Mesendoderm (in vitro differentiated cells): Measurements from ENCODE around the gene LONP2.
"Not testable (repeated sequence)": the region's sequence is repeated elsewhere in the genome, so short reads cannot be mapped to it uniquely, and the experiment has no call there.

Experiments
- DNase-seq: peaks from one replicate; pipeline ENCODE4 v3.0.0; 2013
- H2AK5ac ChIP-seq: 2 replicates; pipeline ENCODE4 v1.6.1; 2013; ENCODE audit warnings: low read length, inconsistent platforms
- H2BK120ac ChIP-seq: 2 replicates; pipeline ENCODE4 v1.6.1; 2013; ENCODE audit warnings: low read depth, mild to moderate bottlenecking, low read length, moderate library complexity, mixed read lengths
- H2BK15ac ChIP-seq: replicated peaks from 2 replicates; pipeline ENCODE4 v1.6.1; 2013; ENCODE audit warnings: low read depth, mild to moderate bottlenecking, moderate library complexity
- H2BK5ac ChIP-seq: 2 replicates; pipeline ENCODE4 v1.6.1; 2013; ENCODE audit warnings: low read length, inconsistent platforms
- H3K18ac ChIP-seq: 2 replicates; pipeline ENCODE4 v1.6.1; 2013; ENCODE audit warnings: mild to moderate bottlenecking, low read length, mixed read lengths
- H3K23ac ChIP-seq: one replicate; pipeline ENCODE4 v1.6.1; 2013; ENCODE audit warnings: low read length
- H3K27ac ChIP-seq: 2 replicates; pipeline ENCODE4 v1.5.1; 2013; ENCODE audit warnings: low read depth, mild to moderate bottlenecking, inconsistent platforms, low read length, moderate library complexity
- H3K27me3 ChIP-seq: 2 replicates; pipeline ENCODE4 v1.6.1; 2013; ENCODE audit warnings: low read length, control low read depth, mild to moderate bottlenecking, inconsistent platforms; ENCODE audit not compliant: insufficient read depth, poor library complexity
- H3K36me3 ChIP-seq: 2 replicates; pipeline ENCODE4 v1.6.1; 2013; ENCODE audit warnings: low read length, inconsistent platforms; ENCODE audit not compliant: control insufficient read depth, insufficient read depth
- H3K4ac ChIP-seq: one replicate; pipeline ENCODE4 v1.6.1; 2013; ENCODE audit warnings: low read depth, mild to moderate bottlenecking, low read length, moderate library complexity
- H3K4me1 ChIP-seq: 2 replicates; pipeline ENCODE4 v1.6.1; 2013; ENCODE audit warnings: low read depth, low read length, inconsistent platforms; ENCODE audit not compliant: control insufficient read depth
- H3K4me2 ChIP-seq: 2 replicates; pipeline ENCODE4 v1.6.1; 2013; ENCODE audit warnings: low read length
- H3K4me3 ChIP-seq: 2 replicates; pipeline ENCODE4 v1.5.1; 2013; ENCODE audit warnings: mild to moderate bottlenecking, low read length
- H3K56ac ChIP-seq: one replicate; pipeline ENCODE4 v1.6.1; 2013; ENCODE audit warnings: low read length
- H3K79me1 ChIP-seq: 2 replicates; pipeline ENCODE4 v1.6.1; 2013; ENCODE audit warnings: low read length, inconsistent platforms
- H3K79me2 ChIP-seq: 2 replicates; pipeline ENCODE4 v1.6.1; 2013; ENCODE audit warnings: mild to moderate bottlenecking, low read length; ENCODE audit not compliant: control insufficient read depth, insufficient read depth
- H3K9ac ChIP-seq: 2 replicates; pipeline ENCODE4 v1.6.1; 2013; ENCODE audit warnings: low read length, inconsistent platforms
- H4K5ac ChIP-seq: one replicate; pipeline ENCODE4 v1.6.1; 2013; ENCODE audit warnings: low read length
- H4K8ac ChIP-seq: one replicate; pipeline ENCODE4 v1.6.1; 2013; ENCODE audit warnings: low read depth, mild to moderate bottlenecking, control low read depth, low read length, moderate library complexity
- WGBS: extraction: QIAGEN DNeasy Blood & Tissue Kit; methylation state at CpG from one replicate; pipeline ENCODE4 v1.1.7; 2013; ENCODE audit warnings: low lambda C conversion rate, missing lambda C conversion rate; ENCODE audit not compliant: insufficient coverage; ENCODE audit errors: extremely low coverage; 5-methylcytosine and 5-hydroxymethylcytosine counted together

The LONP2 gene

GRCh38 chr16:48367441-48368049, 123.4 kb downstream of the LONP2 start:
- no peak for DNase-seq
- H2BK5ac ChIP-seq, result no peak overlapping the region
- no peak overlapping the region for H3K9ac ChIP-seq
- no peak overlapping the region for H2AK5ac ChIP-seq
- WGBS, result no CpG with 5 or more reads among the region's 2 CpGs
- H3K79me2 ChIP-seq, result peaks cover 72% of the 10 kb centered on the region
- no peaks in the 10 kb centered on the region for H3K27me3 ChIP-seq
- no peak overlapping the region for H3K56ac ChIP-seq
- peaks cover 7% of the 10 kb centered on the region for H3K4me1 ChIP-seq
- peaks cover 4% of the 10 kb centered on the region for H3K79me1 ChIP-seq
- H3K4ac ChIP-seq, result no peak overlapping the region
- no peak overlapping the region for H3K4me2 ChIP-seq
- H4K5ac ChIP-seq, result no peak overlapping the region
- no peak overlapping the region for H3K23ac ChIP-seq
- H3K36me3 ChIP-seq, result no peaks in the 10 kb centered on the region
- no peak overlapping the region for H2BK120ac ChIP-seq
- H3K4me3 ChIP-seq, result no peak overlapping the region
- no peak overlapping the region for H4K8ac ChIP-seq
- H3K27ac ChIP-seq, result no peak overlapping the region
- no peak overlapping the region for H3K18ac ChIP-seq
- H2BK15ac ChIP-seq, result no peak overlapping the region

- Histone ChIP-seq H3K23ac (no peak overlapping the region), H3K79me2 (peaks cover 75% of the 10 kb centered on the region), H4K8ac (no peak overlapping the region), H2BK15ac (no peak overlapping the region), H3K4me3 (no peak overlapping the region), H3K27ac (no peak overlapping the region), H3K9ac (no peak overlapping the region), H3K36me3 (no peaks in the 10 kb centered on the region), H2AK5ac (no peak overlapping the region), H2BK120ac (no peak overlapping the region), H3K79me1 (peaks cover 6% of the 10 kb centered on the region), H3K18ac (no peak overlapping the region), H4K5ac (no peak overlapping the region), H3K4me1 (peaks cover 8% of the 10 kb centered on the region), H3K4me2 (no peak overlapping the region), H3K27me3 (no peaks in the 10 kb centered on the region), H3K4ac (no peak overlapping the region), H2BK5ac (no peak overlapping the region), H3K56ac (no peak overlapping the region)
- no CpG with 5 or more reads among the region's 1 CpG for WGBS
- peak; percentile 57 for DNase-seq
These were observed 125.7 kb downstream of the LONP2 start for GRCh38 chr16:48369765-48370164.

GRCh38 chr16:48370229-48370628, 126.1 kb downstream of the LONP2 start:
- no peak for DNase-seq
- Histone ChIP-seq H3K4me1 (peaks cover 8% of the 10 kb centered on the region), H4K5ac (no peak overlapping the region), H3K4ac (no peak overlapping the region), H4K8ac (no peak overlapping the region), H2AK5ac (no peak overlapping the region), H3K27ac (no peak overlapping the region), H3K9ac (no peak overlapping the region), H2BK15ac (no peak overlapping the region), H3K18ac (no peak overlapping the region), H3K56ac (no peak overlapping the region), H3K23ac (no peak overlapping the region), H2BK120ac (no peak overlapping the region), H2BK5ac (no peak overlapping the region), H3K36me3 (no peaks in the 10 kb centered on the region), H3K27me3 (no peaks in the 10 kb centered on the region), H3K4me3 (no peak overlapping the region), H3K4me2 (no peak overlapping the region), H3K79me1 (peaks cover 6% of the 10 kb centered on the region), H3K79me2 (peaks cover 75% of the 10 kb centered on the region)
- WGBS, result no CpG with 5 or more reads among the region's 8 CpGs

- not testable (repeated sequence) for H2BK5ac ChIP-seq, H2AK5ac ChIP-seq, H2BK15ac ChIP-seq, H3K4me1 ChIP-seq, H3K27me3 ChIP-seq, H3K56ac ChIP-seq, H3K4me3 ChIP-seq, H3K36me3 ChIP-seq, H4K5ac ChIP-seq, H3K79me1 ChIP-seq, H3K18ac ChIP-seq, H4K8ac ChIP-seq, H2BK120ac ChIP-seq, H3K4ac ChIP-seq, DNase-seq, H3K4me2 ChIP-seq, H3K9ac ChIP-seq, H3K27ac ChIP-seq, H3K23ac ChIP-seq
- peaks cover 77% of the 10 kb centered on the region for H3K79me2 ChIP-seq
- no CpG with 5 or more reads among the region's 18 CpGs for WGBS
These were observed 126.7 kb downstream of the LONP2 start for GRCh38 chr16:48370668-48371392.

GRCh38 chr16:48371393-48371780, 127.3 kb downstream of the LONP2 start:
- H2AK5ac ChIP-seq, result no peak overlapping the region

GRCh38 chr16:48372744-48373143, 128.6 kb downstream of the LONP2 start:
- peaks cover 3% of the 10 kb centered on the region for H3K79me1 ChIP-seq
- H3K56ac ChIP-seq, result no peak overlapping the region
- no peak overlapping the region for H3K4me3 ChIP-seq
- H3K4ac ChIP-seq, result no peak overlapping the region
- H2AK5ac ChIP-seq, result no peak overlapping the region
- no peaks in the 10 kb centered on the region for H3K36me3 ChIP-seq
- H3K4me2 ChIP-seq, result no peak overlapping the region
- no peak overlapping the region for H2BK120ac ChIP-seq
- H3K79me2 ChIP-seq, result peaks cover 79% of the 10 kb centered on the region
- no peak overlapping the region for H3K27ac ChIP-seq
- H4K8ac ChIP-seq, result no peak overlapping the region
- H4K5ac ChIP-seq, result no peak overlapping the region
- WGBS, result no CpG with 5 or more reads among the region's 4 CpGs
- H3K4me1 ChIP-seq, result peaks cover 5% of the 10 kb centered on the region
- no peak overlapping the region for H2BK5ac ChIP-seq
- H2BK15ac ChIP-seq, result no peak overlapping the region
- H3K23ac ChIP-seq, result no peak overlapping the region
- H3K18ac ChIP-seq, result no peak overlapping the region
- no peak for DNase-seq
- no peaks in the 10 kb centered on the region for H3K27me3 ChIP-seq
- H3K9ac ChIP-seq, result no peak overlapping the region

More at GRCh38 chr16:48371393-48371780, 127.3 kb downstream of the LONP2 start:
- H3K4me1 ChIP-seq, result peaks cover 5% of the 10 kb centered on the region
- no peak for DNase-seq
- H3K4me3 ChIP-seq, result no peak overlapping the region
- H3K27ac ChIP-seq, result no peak overlapping the region
- no peak overlapping the region for H3K4ac ChIP-seq
- H3K79me2 ChIP-seq, result peaks cover 76% of the 10 kb centered on the region
- H2BK5ac ChIP-seq, result no peak overlapping the region
- H3K27me3 ChIP-seq, result no peaks in the 10 kb centered on the region
- H3K18ac ChIP-seq, result no peak overlapping the region
- no peak overlapping the region for H3K56ac ChIP-seq
- no peak overlapping the region for H3K9ac ChIP-seq
- H4K8ac ChIP-seq, result no peak overlapping the region
- no peak overlapping the region for H2BK120ac ChIP-seq
- H2BK15ac ChIP-seq, result no peak overlapping the region
- no peak overlapping the region for H3K23ac ChIP-seq
- H3K4me2 ChIP-seq, result no peak overlapping the region
- peaks cover 3% of the 10 kb centered on the region for H3K79me1 ChIP-seq
- no peaks in the 10 kb centered on the region for H3K36me3 ChIP-seq
- no peak overlapping the region for H4K5ac ChIP-seq
